ENCODE measurements around the gene PHYKPL. TPM values are rescaled to one million over a fixed set of nuclear protein-coding genes. Genes with fewer than 3 reads are reported as not detected.

PHYKPL gene
- total RNA-seq, 3 donors from 2014 or later (not counting 1 experiment from before 2014, with no cell fraction given) = 111 to 134 (median 131) TPM

DNA sequence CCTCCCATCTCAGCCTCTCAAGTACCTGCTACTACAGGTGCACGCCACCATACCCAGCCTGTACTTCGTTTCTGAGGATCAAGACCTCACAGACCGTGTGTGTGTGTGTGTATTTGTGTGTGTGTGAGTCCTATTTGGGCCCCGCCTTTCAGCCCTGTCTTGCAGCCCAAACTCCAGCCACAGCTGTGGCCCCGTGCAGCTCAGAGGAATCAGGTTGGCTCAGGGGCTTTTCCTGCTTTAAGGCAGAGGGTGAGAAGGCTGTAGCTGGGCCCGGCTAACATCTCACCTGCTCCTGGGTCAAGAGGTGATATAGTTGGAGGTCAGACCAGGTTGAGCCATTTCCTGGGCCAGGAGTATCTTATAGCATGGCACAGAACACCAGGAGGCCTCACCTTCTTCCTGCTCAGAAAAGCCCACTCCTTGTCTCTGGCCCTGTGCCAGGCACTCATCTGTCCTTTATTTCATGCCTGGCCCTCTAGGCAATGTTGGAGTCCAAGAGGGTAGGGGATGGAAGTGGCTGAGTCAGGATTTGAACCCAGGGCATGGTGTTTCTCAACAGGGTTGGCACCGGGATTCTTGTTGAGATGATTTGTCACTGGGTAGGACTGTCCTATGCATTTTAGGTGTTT lies 1.6 kb upstream of the PHYKPL start:
- ATAC-seq (no peak), DNase-seq (no peak)
- H3K36me3 Mint-ChIP-seq = peaks cover 5% of the 10 kb centered on the region
- no peaks in the 10 kb centered on the region for H3K27me3 ChIP-seq (ENCODE audit: control insufficient read depth, insufficient read depth, low read length)
- no peak overlapping the region for H3K27ac ChIP-seq (ENCODE audit: low read length)
- WGBS (ENCODE audit: insufficient coverage) = 85% methylated on average over 6 of the region's 7 CpGs
- no peak overlapping the region for H3K4me3 Mint-ChIP-seq
- no peaks in the 10 kb centered on the region for H3K9me3 ChIP-seq (ENCODE audit: control insufficient read depth, insufficient read depth, low read length)
- no peaks in the 10 kb centered on the region for H3K27me3 Mint-ChIP-seq (ENCODE audit: low read depth in 2 of 2)
- peaks cover 56 to 78% of the 10 kb centered on the region in 2 donors for H3K4me1 Mint-ChIP-seq
- no peak overlapping the region for H3K27ac Mint-ChIP-seq
- no peaks in the 10 kb centered on the region for H3K9me3 Mint-ChIP-seq
- H3K4me1 ChIP-seq (ENCODE audit: control insufficient read depth, insufficient read depth, low read length) = peaks cover 79% of the 10 kb centered on the region
- H3K36me3 ChIP-seq (ENCODE audit: control insufficient read depth, insufficient read depth, low read length) = peaks cover 14% of the 10 kb centered on the region
- no peak overlapping the region for H3K4me3 ChIP-seq (ENCODE audit: low read length)
- intact Hi-C loops (cut with micrococcal nuclease) = loop anchor here (2.0 to 10.0 kb wide), 3 partner anchors 119 to 501 kb away; partner anchors contain the start of genes N4BP3 and ZNF354A
- TF ChIP-seq CTCF (IDR thresholded peaks at IDR 0.05) = no peak

GRCh38 chr5:178232920-178233429 lies 373 bp upstream of the PHYKPL start:
- H3K4me3 Mint-ChIP-seq = peak overlapping the region; percentile 74
- Histone ChIP-seq H3K4me3 (ENCODE audit: low read length) (peak overlapping the region; percentile 70), H3K36me3 (ENCODE audit: control insufficient read depth, insufficient read depth, low read length) (peaks cover 22% of the 10 kb centered on the region), H3K27me3 (ENCODE audit: control insufficient read depth, insufficient read depth, low read length) (no peaks in the 10 kb centered on the region), H3K9me3 (ENCODE audit: control insufficient read depth, insufficient read depth, low read length) (no peaks in the 10 kb centered on the region), H3K27ac (ENCODE audit: low read length) (peak overlapping the region; percentile 75), H3K4me1 (ENCODE audit: control insufficient read depth, insufficient read depth, low read length) (peaks cover 67% of the 10 kb centered on the region)
- ATAC-seq (no peak), DNase-seq (no peak)
- H3K4me1 Mint-ChIP-seq = peaks cover 63 to 67% of the 10 kb centered on the region in 2 donors
- TF ChIP-seq CTCF (IDR thresholded peaks at IDR 0.05) = no peak
- intact Hi-C loops (cut with micrococcal nuclease) = loop anchor here (10.0 kb wide), 2 partner anchors 118 to 502 kb away; partner anchors contain the start of genes N4BP3 and ZNF354A
- H3K36me3 Mint-ChIP-seq = peaks cover 8% of the 10 kb centered on the region
- H3K9me3 Mint-ChIP-seq = no peaks in the 10 kb centered on the region
- H3K27ac Mint-ChIP-seq = peak overlapping the region; percentile 70 to 77
- WGBS (ENCODE audit: insufficient coverage) = 69% methylated on average over 11 of the region's 11 CpGs
- H3K27me3 Mint-ChIP-seq (ENCODE audit: low read depth in 2 of 2) = no peaks in the 10 kb centered on the region

GRCh38 chr5:178231539-178232123 lies 971 bp downstream of the PHYKPL start:
- WGBS (ENCODE audit: insufficient coverage) = 28% methylated on average over 21 of the region's 21 CpGs
- Mint-ChIP-seq H3K36me3 (peaks cover 19% of the 10 kb centered on the region), H3K4me3 (peak overlapping the region; percentile 87), H3K4me1 (peaks cover 63 to 68% of the 10 kb centered on the region in 2 donors), H3K27ac (peak overlapping the region; percentile 41 to 69), H3K27me3 (ENCODE audit: low read depth in 2 of 2) (no peaks in the 10 kb centered on the region), H3K9me3 (no peaks in the 10 kb centered on the region)
- TF ChIP-seq CTCF (IDR thresholded peaks at IDR 0.05) = no peak
- Histone ChIP-seq H3K9me3 (ENCODE audit: control insufficient read depth, insufficient read depth, low read length) (no peaks in the 10 kb centered on the region), H3K4me3 (ENCODE audit: low read length) (peak overlapping the region; percentile 70), H3K27me3 (ENCODE audit: control insufficient read depth, insufficient read depth, low read length) (no peaks in the 10 kb centered on the region), H3K36me3 (ENCODE audit: control insufficient read depth, insufficient read depth, low read length) (peaks cover 31% of the 10 kb centered on the region), H3K27ac (ENCODE audit: low read length) (peak overlapping the region; percentile 67), H3K4me1 (ENCODE audit: control insufficient read depth, insufficient read depth, low read length) (peaks cover 53% of the 10 kb centered on the region)
- no peak for DNase-seq
- ATAC-seq = no peak
- intact Hi-C loops (cut with micrococcal nuclease) = loop anchor here (10.0 kb wide), 2 partner anchors 117 to 503 kb away; partner anchors contain the start of genes N4BP3 and ZNF354A

Data from natural killer cell (primary cell).